Upper lobe of right lung (tissue), 1 donor: ENCODE results near the gene MRPL58. TPM values are rescaled to one million over a fixed set of nuclear protein-coding genes. Genes with fewer than 3 reads are reported as not detected.

Experiments used
- ATAC-seq: fragments of 200-7000 bp; cut with Tn5 transposase; one replicate; pipeline ENCODE4 v1.9.1; 2020; ENCODE audit warnings: mild to moderate bottlenecking, moderate library complexity
- DNase-seq: peaks from one replicate; pipeline ENCODE4 v3.0.0-alpha.2; 2020
- H3K27ac ChIP-seq: fragments of 200-600 bp; one replicate; pipeline ENCODE4 v1.8.0; 2022
- H3K27me3 ChIP-seq: fragments of 200-600 bp; one replicate; pipeline ENCODE4 v1.8.0; 2022; ENCODE audit warnings: mild to moderate bottlenecking
- H3K36me3 ChIP-seq: fragments of 200-600 bp; one replicate; pipeline ENCODE4 v1.8.0; 2022
- H3K4me1 ChIP-seq: fragments of 200-600 bp; one replicate; pipeline ENCODE4 v1.8.0; 2022
- H3K4me3 ChIP-seq: fragments of 200-600 bp; one replicate; pipeline ENCODE4 v1.8.0; 2022; ENCODE audit warnings: mild to moderate bottlenecking
- H3K9me3 ChIP-seq: fragments of 200-600 bp; one replicate; pipeline ENCODE4 v1.8.0; 2022
- CTCF ChIP-seq: fragments of 200-600 bp; IDR thresholded peaks from one replicate; pipeline ENCODE4 v1.8.0; 2022; ENCODE audit warnings: antibody characterized with exemption
- intact Hi-C: fragments of 100-400 bp; cut with DNase I; formaldehyde crosslinking; loops from one replicate; pipeline ENCODE4 v1.11.0; 2022
- total RNA-seq: library from RNA; stranded (reverse); fragmentation: NEBNext Ultra II Directional; extraction: Animal tissue kit (Norgen Biotek cat#: 25700); gene quantifications from one replicate; pipeline ENCODE4 v1.2.1, GENCODE V29; 2021
- donor health status: DM: no; HTN: yes; CAD: no; lungs with severe emphysema.

MRPL58 gene
- total RNA-seq, 1 donor from 2014 or later, result 21.6 TPM

- H3K36me3 ChIP-seq, result peaks cover 6% of the 10 kb centered on the region
- no peak overlapping the region for H3K4me3 ChIP-seq
- no peak for TF ChIP-seq CTCF
- H3K27me3 ChIP-seq, result no peaks in the 10 kb centered on the region
- H3K4me1 ChIP-seq, result peaks cover 1% of the 10 kb centered on the region
- no peak overlapping the region for H3K27ac ChIP-seq
- ATAC-seq (no peak), DNase-seq (no peak)
- intact Hi-C loops, result no loop called here
- H3K9me3 ChIP-seq, result no peaks in the 10 kb centered on the region
These were observed 5.8 kb upstream of the MRPL58 start for GRCh38 chr17:75006653-75007052.

DNA sequence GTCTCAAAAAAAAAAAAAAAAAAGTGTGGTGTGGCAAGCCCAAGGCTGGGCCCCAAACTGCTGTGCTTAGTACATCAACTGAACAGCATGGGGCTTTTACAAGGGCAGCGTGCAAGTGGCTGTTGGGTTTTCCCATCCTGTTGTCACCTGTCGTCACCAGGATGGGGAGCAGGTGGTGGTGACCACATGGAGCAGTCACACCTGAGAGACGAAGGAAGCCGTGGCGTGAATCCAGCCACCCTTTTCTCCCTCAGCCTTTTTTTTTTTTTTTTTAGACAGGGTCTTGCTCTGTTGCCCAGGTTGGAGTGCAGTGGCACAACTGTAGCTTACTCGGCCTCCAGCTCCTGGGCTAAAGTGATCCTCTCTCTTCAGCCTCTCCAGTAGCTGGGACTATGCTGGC, 4.1 kb upstream of the MRPL58 start:
- ATAC-seq (no peak), DNase-seq (no peak)
- H3K27ac ChIP-seq, result no peak overlapping the region
- H3K4me3 ChIP-seq, result no peak overlapping the region
- peaks cover 11% of the 10 kb centered on the region for H3K4me1 ChIP-seq
- TF ChIP-seq CTCF, result no peak
- H3K36me3 ChIP-seq, result no peaks in the 10 kb centered on the region
- no peaks in the 10 kb centered on the region for H3K27me3 ChIP-seq
- intact Hi-C loops, result no loop called here
- H3K9me3 ChIP-seq, result no peaks in the 10 kb centered on the region

GRCh38 chr17:75009139-75009724, 3.2 kb upstream of the MRPL58 start:
- Histone ChIP-seq H3K36me3 (no peaks in the 10 kb centered on the region), H3K27ac (no peak overlapping the region), H3K4me3 (no peak overlapping the region), H3K27me3 (no peaks in the 10 kb centered on the region), H3K4me1 (peaks cover 16% of the 10 kb centered on the region), H3K9me3 (no peaks in the 10 kb centered on the region)
- DNase-seq, result no peak
- intact Hi-C loops, result no loop called here
- no peak for ATAC-seq
- no peak for TF ChIP-seq CTCF

- DNase-seq (no peak), ATAC-seq (no peak)
- no peaks in the 10 kb centered on the region for H3K27me3 ChIP-seq
- intact Hi-C loops, result loop anchor here (10.0 kb wide), 1 partner anchor 46 kb away; no protein-coding TSS in a partner anchor
- no peak for TF ChIP-seq CTCF
- peaks cover 16% of the 10 kb centered on the region for H3K4me1 ChIP-seq
- no peaks in the 10 kb centered on the region for H3K36me3 ChIP-seq
- H3K9me3 ChIP-seq, result no peaks in the 10 kb centered on the region
- H3K4me3 ChIP-seq, result no peak overlapping the region
- H3K27ac ChIP-seq, result peak overlapping the region; percentile 90
These were observed 1.6 kb upstream of the MRPL58 start for GRCh38 chr17:75010683-75011400.

DNA sequence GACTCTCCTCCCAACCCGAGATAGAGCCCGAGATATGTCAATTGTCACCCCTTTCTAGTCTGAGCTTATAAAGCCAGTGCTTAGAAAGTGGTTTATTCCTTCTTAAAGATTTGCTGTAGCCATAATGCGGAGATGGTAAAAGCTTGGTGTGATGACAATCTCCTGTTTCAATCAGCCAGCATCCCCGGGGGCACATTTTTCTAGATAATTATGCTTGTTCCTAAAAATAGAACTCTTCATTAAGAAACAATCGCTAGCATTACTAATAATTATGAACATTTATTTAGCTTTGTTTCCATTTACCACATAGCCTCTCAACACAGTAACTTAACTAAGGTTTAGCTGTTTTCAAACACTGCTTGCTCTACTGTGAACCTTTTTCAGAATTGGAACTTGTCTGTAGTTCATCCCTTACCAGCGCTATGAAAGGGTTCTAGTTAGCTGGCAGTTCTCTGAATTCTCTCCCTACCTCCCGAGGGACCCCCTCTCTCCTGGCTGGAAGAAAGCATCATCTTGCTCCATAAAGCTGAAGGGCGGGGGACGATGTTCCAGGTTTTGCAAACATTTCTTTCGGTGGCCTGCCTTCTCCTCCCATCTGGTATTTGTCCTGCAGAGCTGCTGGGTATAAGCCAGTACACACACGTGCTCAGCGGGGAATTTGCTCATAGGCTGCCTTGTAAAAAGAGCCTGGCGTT, 922 bp upstream of the MRPL58 start:
- Histone ChIP-seq H3K4me1 (peaks cover 16% of the 10 kb centered on the region), H3K27me3 (no peaks in the 10 kb centered on the region), H3K9me3 (no peaks in the 10 kb centered on the region), H3K4me3 (peak overlapping the region; percentile 85), H3K36me3 (peaks cover 3% of the 10 kb centered on the region), H3K27ac (peak overlapping the region; percentile 90)
- no peak for TF ChIP-seq CTCF
- intact Hi-C loops, result loop anchor here (10.0 kb wide), 1 partner anchor 47 kb away; no protein-coding TSS in a partner anchor
- DNase-seq (no peak), ATAC-seq (peak; percentile 47)
